AG09309 (cell line): ENCODE data around the gene HBA1.

Source experiments
- DNase-seq: peaks from one replicate; pipeline ENCODE4 v3.0.0-alpha.2; 2010; ENCODE audit warnings: low read depth
- H3K4me3 ChIP-seq: 2 replicates; pipeline ENCODE4 v1.5.1; 2011; ENCODE audit warnings: mild to moderate bottlenecking, low read depth, low read length, moderate library complexity; ENCODE audit not compliant: control insufficient read depth
- TF ChIP-seq, protein P1 (sequence below): IDR thresholded peaks from 2 replicates; pipeline ENCODE4 v1.5.1; 2011; ENCODE audit warnings: mild to moderate bottlenecking, low read depth, low read length, inconsistent platforms; ENCODE audit not compliant: insufficient read depth, control insufficient read depth; ENCODE audit errors: missing control alignments

HBA1 gene

DNA sequence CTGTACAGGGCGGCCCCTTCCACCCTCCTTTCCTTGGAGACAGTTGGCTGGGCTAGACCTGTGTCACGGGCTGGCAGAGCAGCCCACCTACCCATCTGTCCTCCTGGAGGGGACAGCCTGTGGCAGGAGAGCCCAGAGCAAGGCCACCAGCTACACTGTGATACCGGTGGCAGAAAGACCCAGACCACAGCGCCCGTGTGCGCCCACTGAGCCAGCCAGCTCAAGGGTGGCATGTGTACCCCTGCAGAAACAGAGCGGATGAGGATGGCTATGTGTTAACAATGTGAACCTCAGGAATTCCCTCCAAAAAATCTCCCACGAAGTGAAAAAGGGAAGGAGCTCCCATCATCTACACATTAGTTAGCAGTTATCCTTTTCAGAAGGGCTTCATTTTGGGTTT, 10.8 kb downstream of the HBA1 start:
- no peak for DNase-seq
- H3K4me3 ChIP-seq = no peak overlapping the region
- TF ChIP-seq, protein P1, sequence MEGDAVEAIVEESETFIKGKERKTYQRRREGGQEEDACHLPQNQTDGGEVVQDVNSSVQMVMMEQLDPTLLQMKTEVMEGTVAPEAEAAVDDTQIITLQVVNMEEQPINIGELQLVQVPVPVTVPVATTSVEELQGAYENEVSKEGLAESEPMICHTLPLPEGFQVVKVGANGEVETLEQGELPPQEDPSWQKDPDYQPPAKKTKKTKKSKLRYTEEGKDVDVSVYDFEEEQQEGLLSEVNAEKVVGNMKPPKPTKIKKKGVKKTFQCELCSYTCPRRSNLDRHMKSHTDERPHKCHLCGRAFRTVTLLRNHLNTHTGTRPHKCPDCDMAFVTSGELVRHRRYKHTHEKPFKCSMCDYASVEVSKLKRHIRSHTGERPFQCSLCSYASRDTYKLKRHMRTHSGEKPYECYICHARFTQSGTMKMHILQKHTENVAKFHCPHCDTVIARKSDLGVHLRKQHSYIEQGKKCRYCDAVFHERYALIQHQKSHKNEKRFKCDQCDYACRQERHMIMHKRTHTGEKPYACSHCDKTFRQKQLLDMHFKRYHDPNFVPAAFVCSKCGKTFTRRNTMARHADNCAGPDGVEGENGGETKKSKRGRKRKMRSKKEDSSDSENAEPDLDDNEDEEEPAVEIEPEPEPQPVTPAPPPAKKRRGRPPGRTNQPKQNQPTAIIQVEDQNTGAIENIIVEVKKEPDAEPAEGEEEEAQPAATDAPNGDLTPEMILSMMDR = no peak

DNA sequence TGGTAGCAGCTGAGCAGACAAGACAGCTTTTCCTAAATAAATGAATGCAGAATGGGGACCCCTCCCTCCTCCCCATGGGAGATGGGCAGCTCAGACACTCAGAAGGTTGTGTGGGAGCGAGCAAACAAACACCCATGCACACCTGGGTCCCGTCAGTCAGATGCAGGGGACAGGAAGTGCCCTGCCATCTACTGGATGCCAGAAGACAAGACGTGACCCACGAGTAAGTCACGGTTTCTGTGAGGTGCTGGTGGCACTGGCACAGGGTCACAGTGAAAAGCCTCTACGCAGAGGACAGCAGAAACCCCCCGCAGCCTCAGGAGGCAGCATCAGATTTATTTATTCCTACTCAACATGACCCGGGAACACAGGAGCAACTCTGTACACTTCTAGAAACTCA, 12.2 kb downstream of the HBA1 start:
- TF ChIP-seq, protein P1 = no peak
- no peak for DNase-seq
- H3K4me3 ChIP-seq = no peak overlapping the region

DNA sequence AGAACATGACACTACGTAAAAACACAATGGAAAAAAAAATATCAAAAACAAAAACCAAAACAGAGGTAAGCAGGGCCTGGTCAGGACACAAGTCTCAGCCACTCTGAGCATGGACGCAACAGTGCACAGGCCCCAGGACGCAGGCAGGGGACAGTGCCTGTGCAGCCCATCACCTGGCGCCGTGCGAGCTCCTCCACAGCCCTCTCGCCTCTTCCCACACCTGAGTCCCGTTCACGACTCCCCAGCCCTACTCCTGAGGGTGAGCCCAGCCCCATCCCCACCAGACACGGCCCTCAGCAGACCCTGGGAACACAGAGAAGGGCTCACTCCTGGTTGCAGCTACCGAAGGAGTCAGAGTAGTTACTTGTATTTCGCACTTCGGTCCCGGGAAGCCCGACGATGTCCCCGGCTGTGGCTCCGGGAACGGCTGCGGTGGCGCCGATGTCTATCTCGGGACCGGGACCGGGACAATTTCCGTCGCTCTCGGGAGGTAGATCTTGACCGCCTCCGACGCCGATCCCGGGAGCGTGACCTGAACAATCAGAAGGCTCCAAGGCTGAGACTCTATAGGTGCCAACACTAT, 13.2 kb downstream of the HBA1 start:
- TF ChIP-seq, protein P1 = no peak
- DNase-seq = no peak
- no peak overlapping the region for H3K4me3 ChIP-seq

DNA sequence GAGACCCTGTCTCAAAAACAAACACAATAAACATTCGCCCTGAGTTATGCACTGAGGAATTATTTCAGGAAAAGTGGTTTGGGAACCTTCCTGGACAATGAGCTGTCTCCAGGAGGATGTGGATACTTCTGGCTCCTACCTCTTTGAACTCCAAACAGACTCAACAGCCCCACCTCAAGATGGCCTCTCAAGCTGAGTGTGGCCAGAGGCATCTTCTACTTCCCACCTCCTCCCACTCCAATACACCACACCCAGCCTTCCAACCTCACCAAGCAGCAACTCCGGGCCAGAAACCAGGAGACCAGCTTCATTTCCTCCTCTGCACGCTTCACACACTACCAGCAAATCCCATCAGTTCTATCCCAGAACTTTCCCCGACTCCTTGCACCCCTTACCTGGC, 15.4 kb downstream of the HBA1 start:
- TF ChIP-seq, protein P1 = no peak
- no peak for DNase-seq
- H3K4me3 ChIP-seq = no peak overlapping the region

- no peak overlapping the region for H3K4me3 ChIP-seq
- TF ChIP-seq, protein P1 = no peak
Observed at GRCh38 chr16:192686-193085, 16.2 kb downstream of the HBA1 start.

DNA sequence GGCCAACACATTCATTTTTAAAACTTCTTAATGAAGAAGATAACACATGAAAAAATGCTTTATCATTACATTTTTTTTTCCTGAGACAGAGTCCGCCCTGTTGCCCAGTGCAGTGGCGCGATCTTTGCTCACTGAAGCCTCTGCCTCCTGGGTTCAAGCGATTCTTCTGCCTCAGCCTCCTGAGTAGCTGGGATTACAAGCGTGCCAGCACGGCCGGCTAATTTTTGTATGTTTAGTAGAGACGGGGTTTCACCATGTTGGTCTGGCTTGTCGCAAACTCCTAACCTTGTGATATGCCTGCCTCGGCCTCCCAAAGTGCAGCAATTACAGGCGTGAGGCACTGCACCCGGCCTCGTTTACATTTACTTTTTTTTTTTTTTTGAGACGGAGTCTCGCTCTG, 17.0 kb downstream of the HBA1 start:
- no peak for DNase-seq
- TF ChIP-seq, protein P1 = no peak
- H3K4me3 ChIP-seq = no peak overlapping the region

More at GRCh38 chr16:192686-193085, 16.2 kb downstream of the HBA1 start:
- DNase-seq = no peak

- no peak for DNase-seq
- H3K4me3 ChIP-seq = no peak overlapping the region
- TF ChIP-seq, protein P1 = no peak
Observed at GRCh38 chr16:194516-194915, 18.0 kb downstream of the HBA1 start.
